ENCODE data around the gene IL25.

Gene IL25

DNA sequence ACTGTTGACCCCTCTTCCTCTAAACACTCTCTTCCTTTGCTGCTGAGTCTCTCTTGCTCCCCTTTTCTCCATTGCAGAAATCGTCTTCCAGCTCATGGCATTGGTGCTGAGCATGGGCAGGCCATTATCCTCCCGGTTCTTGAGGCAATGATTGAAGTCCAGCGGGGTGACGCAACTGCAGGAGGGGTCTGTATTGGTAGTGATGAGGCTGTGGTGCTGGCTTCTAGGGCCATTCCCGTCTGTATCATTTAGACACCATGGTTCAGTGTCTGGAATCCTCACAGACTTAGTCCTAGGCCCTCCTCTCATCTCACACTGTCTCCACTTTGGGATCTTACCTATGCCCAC, 19.2 kb upstream of the IL25 start:
- DNase-seq (ENCODE audit: low read depth, low spot score): no peak

DNA sequence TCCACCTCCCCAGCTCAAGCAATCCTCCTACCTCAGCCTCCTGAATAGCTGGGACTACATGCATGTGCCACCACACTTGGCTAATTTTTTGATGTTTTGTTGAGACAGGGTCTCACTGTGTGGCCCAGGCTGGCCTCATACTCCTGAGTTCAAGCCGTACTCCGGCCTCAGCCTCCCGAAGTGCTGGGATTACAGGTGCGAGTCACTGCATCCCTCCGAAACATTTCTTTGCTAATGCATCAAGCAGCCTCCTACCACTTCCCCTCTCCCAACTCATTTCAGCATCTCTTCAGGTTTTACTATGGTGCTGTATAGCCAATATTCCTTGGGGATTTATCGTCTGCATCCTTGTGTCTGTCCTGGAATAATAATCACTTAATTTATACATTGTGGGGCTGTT, 17.6 kb upstream of the IL25 start:
- no peak for DNase-seq (ENCODE audit: low read depth, low spot score)

DNA sequence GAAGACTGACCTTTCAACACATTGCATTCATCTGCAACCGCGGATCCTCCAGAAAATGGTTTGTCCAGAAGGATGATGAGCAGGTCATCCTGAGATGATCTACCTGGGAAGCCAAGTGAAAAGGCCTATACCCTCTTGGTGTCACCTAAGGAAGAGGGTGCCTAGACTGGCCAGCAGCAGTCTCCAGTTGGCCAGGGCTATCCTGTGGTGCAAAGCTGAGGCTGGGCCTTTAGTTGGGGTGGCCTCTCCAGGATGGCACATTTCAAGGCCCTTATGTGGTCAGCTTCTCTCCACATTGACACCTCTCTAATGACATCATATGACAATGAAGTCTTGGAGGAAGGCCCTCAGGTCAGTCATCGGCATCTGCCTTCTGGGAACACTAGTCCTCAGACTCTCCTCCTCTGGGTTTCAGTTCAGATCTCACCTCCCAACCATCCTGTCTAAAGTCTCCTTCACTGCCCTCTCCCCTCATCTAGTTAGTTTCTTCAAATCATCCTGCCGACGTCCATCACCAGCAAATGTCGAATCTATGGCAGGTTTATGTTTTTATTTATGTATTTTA, 16.7 kb upstream of the IL25 start:
- DNase-seq (ENCODE audit: low read depth, low spot score): no peak

DNA sequence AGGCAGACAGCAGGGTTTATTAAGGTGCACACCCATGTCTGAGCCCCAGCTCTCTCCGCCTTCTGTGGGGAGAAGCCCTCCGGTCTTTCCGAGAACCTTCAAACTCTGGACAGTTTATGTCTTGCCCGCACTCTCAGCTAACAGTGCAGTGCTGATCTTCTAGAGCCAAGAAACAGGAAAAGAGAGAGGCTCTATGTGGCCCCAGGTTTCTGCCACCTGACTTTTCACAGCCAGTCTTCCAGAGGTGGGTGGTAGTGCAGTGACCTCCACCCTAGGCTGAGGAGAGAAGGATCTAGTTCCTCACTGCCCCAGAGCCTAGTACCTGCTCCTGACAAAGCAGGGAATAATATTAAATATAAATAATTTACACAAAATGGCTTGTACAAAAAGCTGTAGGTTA, 15.9 kb upstream of the IL25 start:
- no peak for DNase-seq (ENCODE audit: low read depth, low spot score)

DNA sequence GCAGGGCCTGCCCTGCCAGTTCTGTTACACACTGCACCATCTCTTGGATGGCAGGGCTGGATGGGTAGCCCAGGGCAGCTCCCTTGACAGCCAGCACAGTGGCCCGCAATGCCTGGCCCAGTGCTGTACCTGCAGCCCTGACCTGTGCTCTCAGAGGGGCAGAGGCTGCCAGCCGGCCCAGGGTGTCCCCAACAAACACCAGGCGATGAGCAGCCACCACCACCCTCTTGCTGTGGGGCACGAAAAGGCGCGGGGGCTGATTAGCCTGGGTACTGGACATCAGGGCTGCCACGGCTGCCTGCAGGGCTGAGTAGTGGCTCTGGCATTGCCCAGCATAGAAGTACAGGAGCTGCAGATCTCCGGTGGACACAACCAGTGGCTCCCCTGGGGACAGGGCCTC, 15.3 kb upstream of the IL25 start:
- DNase-seq (ENCODE audit: low read depth, low spot score): no peak

DNA sequence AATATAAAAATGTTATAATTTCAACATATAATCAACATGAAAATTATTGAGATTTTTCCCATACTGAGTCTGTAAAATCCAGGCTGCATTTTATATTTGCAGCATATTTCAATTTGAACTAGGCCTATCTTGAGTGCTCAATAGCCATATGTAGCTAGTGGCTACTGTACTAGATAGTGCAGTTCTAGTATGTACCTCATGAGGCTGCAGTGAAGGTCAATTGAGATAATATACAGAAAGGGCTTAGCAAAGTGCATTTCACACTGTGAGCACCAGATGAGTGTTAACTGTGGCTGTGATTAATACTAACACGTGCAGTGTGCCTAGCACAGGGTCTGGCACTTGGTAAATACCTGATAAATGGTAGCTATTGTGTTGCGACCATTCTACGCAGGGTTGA, 14.6 kb upstream of the IL25 start:
- no peak for DNase-seq (ENCODE audit: low read depth, low spot score)

DNA sequence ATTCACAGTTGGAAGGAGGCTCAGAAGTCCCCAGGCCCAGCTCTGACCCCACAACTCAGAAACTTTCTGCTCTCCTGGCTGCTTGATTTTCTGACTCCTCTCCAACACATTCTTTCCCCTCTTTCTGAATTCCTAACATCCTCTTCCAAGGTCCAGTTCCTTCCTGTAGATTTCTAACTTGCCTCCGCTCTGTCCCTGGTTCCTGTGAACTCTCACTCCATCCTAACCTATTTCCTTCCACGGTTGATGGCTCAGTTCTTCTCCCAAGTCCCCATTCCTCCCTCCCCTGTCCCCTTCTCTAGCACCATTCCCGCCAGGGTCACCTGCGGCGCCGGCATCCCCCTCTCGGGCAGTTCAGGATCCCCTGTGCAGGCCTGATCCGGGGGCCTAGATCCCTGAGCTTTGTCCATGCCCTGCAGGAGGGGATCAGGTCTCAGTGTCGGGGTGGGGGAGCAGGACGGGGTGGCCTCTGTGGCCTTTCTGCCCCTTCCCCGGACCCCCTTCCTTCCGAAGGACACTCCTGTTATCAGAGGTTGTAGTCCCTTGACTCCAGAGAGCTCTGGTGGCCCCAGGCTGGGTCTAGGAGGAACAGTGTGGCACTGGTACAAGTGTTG, 13.9 kb upstream of the IL25 start:
- DNase-seq (ENCODE audit: low read depth, low spot score): no peak

DNA sequence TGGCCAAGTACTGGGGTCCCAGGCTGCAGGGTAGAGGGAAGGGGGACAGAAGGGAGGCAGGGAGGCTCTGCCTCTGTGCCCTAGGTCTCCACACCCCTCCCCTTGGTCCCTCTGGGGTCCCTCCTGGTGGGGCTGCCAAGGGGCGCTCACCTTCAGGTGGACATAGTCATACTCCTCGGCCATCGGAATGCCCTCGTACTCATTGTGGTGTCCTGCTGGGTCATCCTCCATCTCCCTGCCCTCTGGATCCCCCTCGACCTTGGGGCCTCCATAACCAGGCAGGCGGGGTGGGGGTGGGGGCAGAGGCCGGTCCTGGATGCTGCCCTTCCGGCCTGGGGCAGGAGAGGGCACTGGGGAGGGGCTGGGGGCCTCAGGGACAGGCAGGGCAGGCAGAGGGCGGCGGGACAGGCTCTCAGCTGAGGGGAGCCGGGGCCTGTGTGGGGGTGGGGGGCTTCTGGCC, 13.4 kb upstream of the IL25 start:
- no peak for DNase-seq (ENCODE audit: low read depth, low spot score)

DNA sequence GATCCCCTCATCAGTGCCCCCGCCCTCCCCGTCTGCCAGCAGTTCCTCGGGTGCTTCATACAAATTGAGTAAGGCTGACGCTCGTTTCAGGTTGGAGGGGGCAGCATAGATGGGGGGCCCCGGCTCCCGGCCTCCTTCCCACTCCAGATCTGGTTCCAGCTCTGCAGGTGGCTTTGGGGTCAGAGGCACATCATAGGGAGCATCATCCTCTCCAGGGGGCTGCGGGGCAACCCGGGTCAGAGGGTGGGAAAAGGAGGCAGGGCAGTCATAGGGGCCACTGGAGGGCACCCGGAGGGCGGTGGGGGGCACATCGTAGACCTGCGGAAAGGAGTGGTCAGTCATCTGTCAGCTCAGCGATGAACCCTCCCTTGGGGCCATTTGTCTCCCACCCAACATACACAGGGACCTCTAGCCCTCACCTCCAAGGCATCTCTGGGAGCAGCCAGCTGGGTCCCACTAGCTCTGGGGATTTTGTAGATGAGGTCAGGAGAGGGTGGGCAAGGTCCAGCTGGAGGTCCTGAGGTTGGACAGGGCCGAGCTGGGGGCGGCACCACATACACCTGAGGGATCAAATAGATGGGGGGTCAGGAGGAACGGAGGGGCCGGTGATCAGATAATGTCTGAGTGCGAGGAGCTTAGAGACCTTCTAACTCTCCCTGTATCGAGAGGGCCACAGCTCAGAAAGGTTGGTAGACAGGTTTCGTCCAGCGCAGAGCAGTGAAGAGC, 12.7 kb upstream of the IL25 start:
- DNase-seq (ENCODE audit: low read depth, low spot score): no peak

DNA sequence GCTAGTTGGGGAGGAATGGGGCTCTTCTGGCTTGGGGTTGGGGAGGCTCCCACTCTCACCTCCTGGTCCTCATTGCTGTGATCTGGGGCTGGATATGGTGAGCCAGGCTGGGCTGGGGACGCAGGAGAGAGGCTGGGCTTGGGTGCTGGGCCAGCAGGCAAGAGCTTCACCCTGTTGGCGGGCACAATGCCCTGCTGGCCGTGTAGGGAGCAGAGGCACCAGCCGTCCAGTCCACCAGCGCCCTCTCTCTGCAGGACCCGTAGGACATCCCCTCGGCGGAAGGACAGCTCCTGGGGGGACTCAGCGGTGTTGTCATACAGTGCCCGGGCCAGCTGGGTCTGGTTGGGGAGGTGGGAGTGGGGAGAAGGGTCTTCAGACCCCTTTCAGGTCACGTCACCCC, 12.1 kb upstream of the IL25 start:
- DNase-seq (ENCODE audit: low read depth, low spot score): no peak

DNA sequence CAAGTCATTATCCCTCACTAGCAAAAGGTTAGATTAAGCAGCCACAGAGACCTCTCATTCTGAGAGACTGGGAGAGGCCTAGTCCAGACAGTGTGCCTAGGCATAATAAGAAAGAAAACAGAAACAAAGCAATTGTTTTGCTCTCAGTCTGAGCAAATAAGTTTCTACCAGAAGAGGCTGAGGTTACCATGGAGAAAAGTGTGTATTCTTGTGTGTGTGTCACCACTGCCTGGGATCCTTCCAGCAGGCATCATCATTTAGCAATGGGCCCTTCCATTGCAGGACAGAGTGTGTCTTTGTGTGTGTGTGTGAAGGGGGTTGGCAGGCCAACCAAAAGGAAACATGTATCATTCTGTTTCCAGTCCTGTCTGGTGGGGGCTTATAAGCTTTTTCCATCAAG, 11.3 kb upstream of the IL25 start:
- DNase-seq (ENCODE audit: low read depth, low spot score): no peak

DNA sequence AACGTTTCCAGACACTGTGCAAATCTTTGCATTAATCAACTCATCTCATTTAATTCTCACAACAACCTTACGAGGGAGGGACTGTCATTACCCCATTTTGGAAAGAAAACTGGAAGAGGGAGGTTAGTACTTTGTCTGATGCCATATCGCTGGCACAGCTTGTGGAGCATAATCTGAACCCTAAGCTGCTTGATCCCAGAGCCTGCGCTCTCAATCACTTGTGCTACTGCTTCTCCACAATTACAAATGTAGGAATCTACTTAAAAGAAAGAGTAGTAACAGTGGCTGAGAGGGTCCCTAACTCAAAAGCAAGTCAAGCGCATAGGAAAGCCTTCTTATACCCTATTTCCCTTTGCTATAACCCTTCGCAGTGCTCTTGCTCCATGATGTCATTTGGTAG, 10.8 kb upstream of the IL25 start:
- DNase-seq (ENCODE audit: low read depth, low spot score): no peak

DNA sequence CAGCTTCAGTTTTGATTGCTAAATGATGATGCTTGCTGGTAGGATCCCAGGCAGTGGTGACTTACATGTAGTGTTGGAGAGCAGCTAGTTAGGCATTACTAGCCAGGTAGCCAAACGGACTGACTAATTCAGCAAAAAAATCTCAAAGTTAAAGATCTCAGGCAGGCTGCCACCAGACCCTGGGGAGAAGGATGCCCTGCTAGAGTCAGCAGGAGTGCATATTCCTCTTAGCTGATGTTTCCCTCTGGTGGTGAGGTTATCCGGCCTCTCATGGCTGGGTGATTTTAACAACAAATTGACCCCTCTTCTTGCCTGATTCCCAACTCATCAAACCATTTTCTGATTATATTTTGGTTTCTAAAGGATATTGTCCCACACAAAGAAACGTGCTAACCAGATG, 10.4 kb upstream of the IL25 start:
- no peak for DNase-seq (ENCODE audit: low read depth, low spot score)

DNA sequence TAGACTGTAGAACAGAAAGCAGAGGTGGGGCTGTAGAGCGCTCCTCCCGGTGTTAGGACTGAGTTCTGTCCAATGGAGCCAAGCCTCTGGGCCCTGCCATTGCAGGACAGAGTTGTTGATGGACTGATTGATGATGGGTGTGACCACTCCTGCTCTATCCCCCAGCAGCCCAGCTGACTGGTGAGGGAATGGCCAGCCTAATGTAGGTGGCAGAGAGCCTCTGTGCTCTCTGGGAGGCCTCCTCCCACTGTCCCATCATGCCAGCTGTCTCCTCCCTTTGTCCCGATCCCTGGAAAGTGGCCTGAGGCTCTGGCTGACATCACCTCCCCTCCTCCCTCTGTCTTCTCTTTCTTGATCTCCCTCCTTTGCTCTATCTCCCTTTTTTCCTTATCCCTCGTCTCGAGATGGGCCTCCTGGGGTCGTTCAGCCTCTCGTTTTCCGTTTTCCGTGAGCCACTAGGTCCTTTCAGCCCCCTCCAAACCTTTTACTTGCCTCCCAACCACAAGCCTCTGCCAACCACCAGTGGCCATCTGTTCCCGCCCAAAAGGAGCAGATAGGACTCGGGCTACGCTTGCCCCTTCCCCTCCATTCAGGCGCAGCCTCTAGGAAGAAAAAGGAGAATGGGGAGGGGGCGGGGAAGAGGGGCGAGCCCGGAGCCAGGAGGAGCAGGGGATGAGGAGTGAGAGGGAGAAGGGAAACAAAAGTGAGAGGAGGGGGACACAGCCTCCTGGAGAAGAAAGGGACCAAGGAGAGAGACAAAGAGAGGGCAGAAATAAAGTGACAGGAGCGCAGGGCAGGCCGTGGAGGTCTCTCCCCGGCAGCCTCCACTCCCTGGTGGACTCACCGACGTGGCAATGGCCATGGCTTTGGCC, 8.2 kb upstream of the IL25 start:
- no peak for DNase-seq (ENCODE audit: low read depth, low spot score)

DNA sequence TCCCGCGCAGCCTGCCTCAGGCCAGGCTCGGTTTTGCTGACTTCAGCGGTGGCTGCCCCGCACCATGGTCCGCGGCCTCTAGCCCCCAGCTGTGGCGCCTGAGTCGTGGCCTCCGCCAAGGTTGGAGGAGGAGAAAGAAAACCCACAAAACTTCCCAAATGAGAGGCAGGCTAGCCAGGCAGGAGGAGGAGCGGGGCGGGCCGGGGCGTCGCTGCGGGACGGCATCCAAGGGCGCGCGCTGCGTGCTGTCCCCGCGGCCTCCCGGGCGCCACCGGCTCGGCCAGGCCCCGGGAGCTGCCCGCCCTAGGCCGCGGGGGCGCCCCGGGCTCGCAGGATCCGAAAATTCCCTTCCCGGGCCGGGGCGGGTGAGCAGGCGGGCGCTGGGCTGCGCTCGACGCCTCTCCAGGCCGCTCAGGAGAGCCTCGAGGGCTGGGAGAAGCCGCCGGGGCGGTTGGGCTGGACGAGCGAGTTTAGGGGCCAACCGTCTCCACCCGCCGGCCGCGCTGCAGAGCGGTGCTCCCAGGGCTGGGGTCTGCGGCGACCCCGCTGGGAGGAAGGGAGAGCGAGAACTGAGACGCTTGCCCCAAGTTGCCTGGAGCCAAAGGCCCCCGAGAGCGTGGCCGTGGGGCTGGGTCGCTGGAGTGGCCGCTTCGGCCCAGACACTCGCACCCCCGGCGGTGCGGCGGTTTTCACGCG, 7.4 kb upstream of the IL25 start, which contains the start of gene EFS:
EFS (minus strand) TSS at position 137 of the 696 bp plus-strand sequence. CDS start 147 bp downstream, outside the sequence.
- DNase-seq (ENCODE audit: low read depth, low spot score): no peak

DNA sequence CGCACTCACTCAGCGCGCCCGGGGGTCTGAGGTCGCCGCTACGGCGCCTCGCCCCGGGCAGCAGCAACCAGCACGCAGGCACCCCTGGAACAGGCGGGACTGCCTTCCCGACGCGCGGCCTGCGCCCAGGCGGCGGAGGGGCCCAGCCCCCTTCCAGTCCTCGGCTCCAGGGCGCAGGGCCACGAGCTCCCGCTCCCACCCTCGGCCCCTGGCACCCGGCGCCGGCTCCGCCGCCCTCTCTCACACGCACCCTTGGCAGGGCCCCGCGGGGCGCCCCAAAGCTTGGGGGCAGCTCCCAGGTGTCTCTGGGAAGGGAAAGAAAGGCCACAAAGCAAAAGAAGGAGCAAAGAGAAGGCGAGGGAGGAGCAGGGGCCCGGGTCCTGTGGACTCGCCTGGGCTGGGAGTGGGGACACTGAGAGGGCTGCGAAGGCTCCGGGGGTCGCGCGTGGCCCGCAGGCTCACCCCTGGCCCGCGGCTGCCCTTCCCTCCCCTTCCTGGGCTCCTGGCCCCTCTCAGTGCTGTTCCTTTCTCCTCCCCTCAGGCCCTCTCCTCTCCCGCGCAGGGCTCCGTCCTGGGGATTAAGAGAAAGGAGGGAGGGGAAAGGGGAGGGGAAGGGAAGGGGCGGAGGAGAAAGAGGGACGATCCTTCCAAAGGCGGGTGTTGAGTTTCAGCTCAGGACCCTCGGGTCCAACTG, 6.7 kb upstream of the IL25 start:
- DNase-seq (ENCODE audit: low read depth, low spot score): no peak

DNA sequence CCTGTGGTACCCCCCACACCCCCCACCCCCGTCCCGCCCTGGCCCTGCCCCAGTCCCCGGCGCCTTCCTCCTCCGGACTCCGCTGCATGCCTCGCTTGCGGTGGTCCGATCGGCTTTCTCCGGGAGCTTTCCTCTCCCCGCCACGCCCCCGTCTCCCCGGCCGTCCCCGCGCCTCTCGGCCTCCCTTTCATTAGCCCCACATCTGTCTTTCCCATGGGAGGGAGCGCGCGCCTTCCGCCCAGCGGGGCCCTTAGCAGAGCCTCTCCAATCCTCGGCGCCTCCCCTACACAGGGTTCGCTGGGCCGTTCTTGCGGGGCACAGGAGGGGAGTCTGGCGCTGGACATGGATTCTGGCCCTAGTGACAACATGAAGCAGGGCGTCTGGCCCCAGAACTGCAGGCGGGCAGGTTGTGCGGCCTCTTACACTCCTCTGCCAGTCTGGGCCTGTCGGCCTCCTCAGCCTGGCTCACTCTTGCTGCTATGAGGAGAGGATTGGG, 6.1 kb upstream of the IL25 start:
- no peak for DNase-seq (ENCODE audit: low read depth, low spot score)

DNA sequence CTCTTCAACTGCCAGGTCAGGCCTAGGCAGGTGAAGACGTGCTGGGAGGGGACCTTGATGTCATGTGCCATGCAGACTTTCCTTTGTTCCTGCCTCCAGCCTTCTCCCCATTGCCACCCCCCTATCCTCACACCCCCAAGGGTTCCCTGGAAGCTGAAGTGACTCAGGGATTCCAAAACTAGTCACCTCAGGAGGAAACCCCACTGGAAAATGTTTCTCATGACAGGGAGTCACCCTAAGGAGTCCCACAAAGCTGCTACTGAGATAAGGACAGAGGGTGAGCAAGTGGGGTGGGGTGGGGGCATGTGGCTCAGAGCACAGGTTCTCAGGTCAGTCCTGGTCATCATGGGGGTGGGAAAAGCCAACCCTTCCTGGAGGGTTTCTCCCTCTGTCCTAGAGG, 2.4 kb upstream of the IL25 start:
- DNase-seq (ENCODE audit: low read depth, low spot score): no peak

DNA sequence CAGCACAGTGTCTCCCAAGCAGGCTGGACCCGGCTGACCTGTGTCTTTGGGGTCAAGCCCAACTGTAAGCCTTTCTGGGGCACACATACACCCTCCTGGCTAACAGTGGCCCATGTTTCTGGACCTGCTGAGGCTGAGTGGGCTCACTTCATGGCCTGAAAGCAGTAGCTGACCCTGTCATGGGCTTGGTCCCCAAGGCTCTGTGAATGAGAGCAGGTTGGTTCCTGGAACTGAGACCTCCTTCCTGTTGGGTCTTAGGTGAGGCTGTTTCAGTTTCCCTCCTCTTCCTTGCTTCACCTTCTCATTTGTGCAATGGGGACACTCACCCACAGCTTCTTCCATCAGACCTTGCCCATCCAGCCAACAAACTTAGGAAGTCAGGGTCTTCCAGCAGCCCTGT, 744 bp upstream of the IL25 start:
- DNase-seq (ENCODE audit: low read depth, low spot score): no peak

DNA sequence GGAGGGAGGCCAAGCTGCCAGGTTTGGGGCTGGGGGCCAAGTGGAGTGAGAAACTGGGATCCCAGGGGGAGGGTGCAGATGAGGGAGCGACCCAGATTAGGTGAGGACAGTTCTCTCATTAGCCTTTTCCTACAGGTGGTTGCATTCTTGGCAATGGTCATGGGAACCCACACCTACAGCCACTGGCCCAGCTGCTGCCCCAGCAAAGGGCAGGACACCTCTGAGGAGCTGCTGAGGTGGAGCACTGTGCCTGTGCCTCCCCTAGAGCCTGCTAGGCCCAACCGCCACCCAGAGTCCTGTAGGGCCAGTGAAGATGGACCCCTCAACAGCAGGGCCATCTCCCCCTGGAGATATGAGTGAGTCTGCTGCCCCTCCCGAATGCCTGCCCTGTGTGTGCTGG, 432 bp downstream of the IL25 start:
- no peak for DNase-seq (ENCODE audit: low read depth, low spot score)
